Brain microvascular endothelial cell (primary cell): Measurements from ENCODE around the gene FAM210A.

Experiments
- DNase-seq: peaks from one replicate; pipeline ENCODE4 v3.0.0-alpha.2; 2020
- H3K27ac ChIP-seq: fragments of 250-450 bp; sonication (Bioruptor Pico); 2 replicates; pipeline ENCODE4 v1.5.1; 2020; ENCODE audit warnings: mild to moderate bottlenecking, moderate library complexity
- H3K27me3 ChIP-seq: fragments of 250-450 bp; sonication (Bioruptor Pico); replicated peaks from 2 replicates; pipeline ENCODE4 v1.5.1; 2020; ENCODE audit warnings: mild to moderate bottlenecking
- H3K36me3 ChIP-seq: fragments of 250-450 bp; sonication (Bioruptor Pico); replicated peaks from 2 replicates; pipeline ENCODE4 v1.5.1; 2020; ENCODE audit warnings: mild to moderate bottlenecking
- H3K4me3 ChIP-seq: 2 replicates; pipeline ENCODE4 v1.5.1; 2011; ENCODE audit warnings: low read depth, mild to moderate bottlenecking, control low read depth, low read length, moderate library complexity
- CTCF ChIP-seq: IDR thresholded peaks from 2 replicates; pipeline ENCODE4 v1.5.1; 2011; ENCODE audit warnings: low read depth, mild to moderate bottlenecking, moderate library complexity, low read length, control low read depth, inconsistent platforms; ENCODE audit errors: missing control alignments
- in situ Hi-C: cut with HindIII; loops from 2 replicates; pipeline ENCODE4 v1.10.0; 2017; ENCODE audit warnings: low sequenced_read_pairs, low pct_ligation_motif_present

Gene FAM210A

GRCh38 chr18:13625843-13626543 is 100.4 kb downstream of the FAM210A start:
- no peak for TF ChIP-seq CTCF
- H3K27ac ChIP-seq = no peak overlapping the region
- H3K36me3 ChIP-seq = no peaks in the 10 kb centered on the region
- in situ Hi-C loops = no loop called here
- H3K27me3 ChIP-seq = peaks cover 2% of the 10 kb centered on the region
- no peak overlapping the region for H3K4me3 ChIP-seq
- DNase-seq = no peak

DNA sequence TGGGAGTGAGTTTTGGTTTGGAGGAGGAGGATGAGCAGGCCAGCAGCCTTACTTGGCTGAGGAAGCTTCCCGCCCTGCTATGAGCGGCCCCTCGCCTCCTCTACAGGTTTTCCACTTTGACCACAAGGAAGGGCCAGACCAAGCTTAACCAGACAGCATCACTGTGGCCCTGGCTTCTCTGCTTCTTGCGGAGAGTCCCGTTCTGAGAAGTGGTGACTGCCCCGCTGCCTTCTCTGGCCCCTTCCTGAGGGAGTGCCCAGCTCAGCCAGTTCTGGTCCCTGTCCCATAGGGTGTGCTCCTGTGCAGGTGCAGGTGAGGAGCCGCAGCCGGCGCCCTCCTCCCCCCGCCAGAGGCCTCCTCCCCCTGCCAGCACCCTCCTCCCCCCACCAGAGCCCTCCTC is 101.0 kb downstream of the FAM210A start:
- Histone ChIP-seq H3K27me3 (peaks cover 2% of the 10 kb centered on the region), H3K4me3 (no peak overlapping the region), H3K36me3 (no peaks in the 10 kb centered on the region), H3K27ac (no peak overlapping the region)
- no peak for TF ChIP-seq CTCF
- in situ Hi-C loops = no loop called here
- DNase-seq = no peak

- no peaks in the 10 kb centered on the region for H3K36me3 ChIP-seq
- no peak for TF ChIP-seq CTCF
- in situ Hi-C loops = no loop called here
- peaks cover 2% of the 10 kb centered on the region for H3K27me3 ChIP-seq
- DNase-seq = no peak
- no peak overlapping the region for H3K4me3 ChIP-seq
- no peak overlapping the region for H3K27ac ChIP-seq
Observed at GRCh38 chr18:13624563-13625237, 101.7 kb downstream of the FAM210A start.

- no peak for DNase-seq
- TF ChIP-seq CTCF = no peak
- peaks cover 2% of the 10 kb centered on the region for H3K27me3 ChIP-seq
- H3K4me3 ChIP-seq = no peak overlapping the region
- in situ Hi-C loops = no loop called here
- no peaks in the 10 kb centered on the region for H3K36me3 ChIP-seq
- H3K27ac ChIP-seq = no peak overlapping the region
Observed at GRCh38 chr18:13623871-13624270, 102.5 kb downstream of the FAM210A start.

DNA sequence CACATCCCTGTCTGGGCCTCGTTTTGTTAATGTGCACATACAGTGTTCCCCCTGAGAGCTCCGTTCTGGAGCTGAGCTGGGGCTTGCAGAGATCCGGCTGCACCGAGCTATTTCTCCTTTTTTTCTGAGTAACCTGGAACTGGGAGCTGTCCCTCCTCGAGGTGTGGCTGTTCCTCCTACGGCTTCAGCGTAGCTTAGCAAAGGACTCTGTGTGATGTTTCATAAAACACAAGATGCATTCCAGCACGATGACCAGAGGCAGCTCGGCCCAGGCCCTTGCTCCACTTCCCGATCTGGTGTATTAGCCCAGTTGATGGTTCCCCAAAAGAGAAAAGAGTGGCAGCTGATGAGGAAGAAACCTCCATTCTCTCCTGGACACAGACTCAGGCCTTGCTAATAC is 103.0 kb downstream of the FAM210A start:
- no peak for DNase-seq
- H3K36me3 ChIP-seq = no peaks in the 10 kb centered on the region
- no peaks in the 10 kb centered on the region for H3K27me3 ChIP-seq
- H3K27ac ChIP-seq = no peak overlapping the region
- H3K4me3 ChIP-seq = no peak overlapping the region
- no peak for TF ChIP-seq CTCF
- in situ Hi-C loops = no loop called here
